ENCODE data around the gene ACSL1. TPM values are rescaled to one million over a fixed set of nuclear protein-coding genes. Genes with fewer than 3 reads are reported as not detected.

Gene ACSL1
- total RNA-seq, 1 experiment from 2014 or later = 3.5 TPM

GRCh38 chr4:184712322-184712721 is 113.4 kb downstream of the ACSL1 start:
- Histone ChIP-seq H3K79me2 (ENCODE audit: insufficient read depth, low read length) (no peaks in the 10 kb centered on the region), H4K8ac (replicated peaks; ENCODE audit: insufficient read length, low read depth, low read length) (no peak overlapping the region), H3K23ac (ENCODE audit: insufficient read length, low read depth, low read length) (no peak overlapping the region), H3K4me2 (ENCODE audit: insufficient read depth, insufficient read length, low read length) (no peak overlapping the region), H3K9ac (ENCODE audit: extremely low read depth, insufficient read length, low read length) (no peak overlapping the region), H2AK5ac (ENCODE audit: insufficient read length, low read length) (no peak overlapping the region), H3K27me3 (ENCODE audit: insufficient read depth, low read length) (no peaks in the 10 kb centered on the region), H4K91ac (ENCODE audit: insufficient read length, low read depth, low read length) (no peak overlapping the region), H2BK12ac (ENCODE audit: insufficient read length, low read depth, low read length) (no peak overlapping the region), H3T11ph (ENCODE audit: low read length) (no peak overlapping the region), H4K5ac (ENCODE audit: insufficient read length, low read depth, low read length) (no peak overlapping the region), H3K27ac (ENCODE audit: insufficient read length, low read depth, low read length) (no peak overlapping the region), H3K56ac (ENCODE audit: insufficient read length, low read depth, low read length) (no peak overlapping the region), H2BK20ac (ENCODE audit: low read depth, low read length, poor library complexity, severe bottlenecking) (no peak overlapping the region), H2BK5ac (ENCODE audit: insufficient read length, low read length) (no peak overlapping the region), H3K14ac (ENCODE audit: insufficient read depth, low read length) (no peak overlapping the region), H3K23me2 (ENCODE audit: insufficient read length, low read depth, low read length, poor library complexity, severe bottlenecking) (no peaks in the 10 kb centered on the region), H3K18ac (ENCODE audit: insufficient read length, low read depth, low read length) (no peak overlapping the region), H3K79me1 (ENCODE audit: insufficient read depth, low read depth, low read length, poor library complexity, severe bottlenecking) (no peaks in the 10 kb centered on the region), H3K4me1 (ENCODE audit: insufficient read depth, low read length) (no peaks in the 10 kb centered on the region), H3K4ac (ENCODE audit: low read depth, low read length) (no peak overlapping the region), H2AFZ (ENCODE audit: low read length) (no peak overlapping the region), H3K9me3 (ENCODE audit: control insufficient read depth, low read depth, low read length) (no peaks in the 10 kb centered on the region), H4K20me1 (ENCODE audit: control insufficient read depth, insufficient read depth, insufficient read length) (no peaks in the 10 kb centered on the region), H2BK120ac (ENCODE audit: low read depth, low read length, poor library complexity, severe bottlenecking) (no peak overlapping the region), H2BK15ac (ENCODE audit: low read depth, low read length) (no peak overlapping the region)
- no peaks in the 10 kb centered on the region for H3K27me3 Mint-ChIP-seq (ENCODE audit: low read depth)
- no peak for TF ChIP-seq CTCF (conservative IDR thresholded peaks at IDR 0.05)
- H3K9me3 Mint-ChIP-seq = no peaks in the 10 kb centered on the region
- DNase-seq = no peak
- peaks cover 45 to 90% (median 88%) of the 10 kb centered on the region in 3 experiments; a peak in 6 of 7 replicates for H3K36me3 Mint-ChIP-seq (ENCODE audit: insufficient read depth in 1 of 3, low read depth in 3 of 3)
- H3K4me1 Mint-ChIP-seq = no peaks in the 10 kb centered on the region
- H3K4me3 Mint-ChIP-seq = no peak overlapping the region; a peak in 1 of 5 replicates
- no peak overlapping the region for H3K27ac Mint-ChIP-seq
